HepG2 (cell line): ENCODE results near the gene FHIP1B. TPM values are rescaled to one million over a fixed set of nuclear protein-coding genes. Genes with fewer than 3 reads are reported as not detected.

Source experiments
- ATF6 ChIP-seq: sonication (generic); formaldehyde crosslinking; conservative IDR thresholded peaks from 2 replicates; pipeline ENCODE4 v1.4.0; 2020; ENCODE audit warnings: missing genetic modification reagents
- CCDC6 ChIP-seq: sonication (generic); formaldehyde crosslinking; IDR thresholded peaks from 2 replicates; pipeline ENCODE4 v1.8.1; 2022; ENCODE audit warnings: mild to moderate bottlenecking, missing genetic modification reagents, moderate library complexity
- CREB1 ChIP-seq, 2 experiments: fragments of 450-650 bp in 1 of 2; IDR thresholded peaks; 2 replicates each; pipeline ENCODE4 v1.6.1; 2016 to 2017; ENCODE audit warnings: control low read depth in 1 of 2, mild to moderate bottlenecking in 1 of 2, missing compliant biosample characterization in 1 of 2, missing genetic modification characterization in 1 of 2
- DBP ChIP-seq: sonication (generic); formaldehyde crosslinking; IDR thresholded peaks from 2 replicates; pipeline ENCODE4 v1.4.0; 2020; ENCODE audit warnings: missing genetic modification reagents; ENCODE audit errors: not compliant biosample characterization
- E2F5 ChIP-seq: sonication (generic); formaldehyde crosslinking; conservative IDR thresholded peaks from 2 replicates; pipeline ENCODE4 v1.4.0; 2020; ENCODE audit warnings: missing genetic modification reagents
- HDAC2 ChIP-seq: sonication (generic); formaldehyde crosslinking; IDR thresholded peaks from 2 replicates; pipeline ENCODE4 v1.4.0; 2020; ENCODE audit warnings: missing genetic modification reagents
- HNRNPUL1 ChIP-seq: fragments of 200-400 bp; formaldehyde crosslinking; IDR thresholded peaks from 2 replicates; pipeline ENCODE4 v1.6.1; 2017; ENCODE audit warnings: low read depth, mild to moderate bottlenecking, low read length, moderate library complexity
- KMT2A ChIP-seq: sonication (generic); formaldehyde crosslinking; IDR thresholded peaks from 2 replicates; pipeline ENCODE4 v1.4.0; 2020; ENCODE audit warnings: missing genetic modification reagents
- MAFK ChIP-seq, 2 experiments: IDR thresholded peaks in 1 of 2; conservative IDR thresholded peaks in 1 of 2; 2 replicates each; pipeline ENCODE4 v1.6.1; 2011; ENCODE audit warnings: improper control_type of control experiment in 2 of 2, low read length in 2 of 2
- MNT ChIP-seq: fragments of 450-650 bp; IDR thresholded peaks from 2 replicates; pipeline ENCODE4 v1.6.1; 2016
- NFKB2 ChIP-seq: sonication (generic); formaldehyde crosslinking; IDR thresholded peaks from 2 replicates; pipeline ENCODE4 v1.4.0; 2020; ENCODE audit warnings: missing genetic modification reagents, borderline replicate concordance
- PCBP2 ChIP-seq: fragments of 200-400 bp; formaldehyde crosslinking; optimal IDR thresholded peaks from 2 replicates; pipeline ENCODE3; 2018; ENCODE audit warnings: low read length, low read depth; ENCODE audit not compliant: poor library complexity, severe bottlenecking
- PHF8 ChIP-seq: sonication (generic); formaldehyde crosslinking; IDR thresholded peaks from 2 replicates; pipeline ENCODE4 v1.5.0; 2020; ENCODE audit warnings: missing genetic modification reagents
- SALL1 ChIP-seq: sonication (generic); formaldehyde crosslinking; IDR thresholded peaks from 2 replicates; pipeline ENCODE4 v1.8.0; 2022; ENCODE audit warnings: mild to moderate bottlenecking, missing genetic modification reagents
- TBX2 ChIP-seq: sonication (generic); formaldehyde crosslinking; IDR thresholded peaks from 2 replicates; pipeline ENCODE4 v1.5.0; 2020; ENCODE audit warnings: missing genetic modification reagents, mild to moderate bottlenecking, borderline replicate concordance
- ZIK1 ChIP-seq: sonication (generic); formaldehyde crosslinking; IDR thresholded peaks from 2 replicates; pipeline ENCODE4 v1.5.0; 2020; ENCODE audit warnings: mild to moderate bottlenecking, low read depth, missing genetic modification reagents, borderline replicate concordance
- ZNF121 ChIP-seq: sonication (generic); formaldehyde crosslinking; IDR thresholded peaks from 2 replicates; pipeline ENCODE4 v1.5.0; 2020; ENCODE audit warnings: mild to moderate bottlenecking, missing genetic modification reagents
- ZNF30 ChIP-seq: sonication (generic); formaldehyde crosslinking; IDR thresholded peaks from 2 replicates; pipeline ENCODE4 v1.5.0; 2020; ENCODE audit warnings: mild to moderate bottlenecking, missing genetic modification reagents
- ZNF576 ChIP-seq: sonication (generic); formaldehyde crosslinking; IDR thresholded peaks from 2 replicates; pipeline ENCODE4 v1.4.0; 2020; ENCODE audit warnings: mild to moderate bottlenecking, missing genetic modification reagents
- ZNF691 ChIP-seq: sonication (generic); formaldehyde crosslinking; IDR thresholded peaks from 2 replicates; pipeline ENCODE4 v1.4.0; 2020; ENCODE audit warnings: missing genetic modification reagents, low read depth, mild to moderate bottlenecking, borderline replicate concordance
- ZNF749 ChIP-seq: sonication (generic); formaldehyde crosslinking; IDR thresholded peaks from 2 replicates; pipeline ENCODE4 v1.8.0; 2022; ENCODE audit warnings: mild to moderate bottlenecking, missing genetic modification reagents, moderate library complexity, borderline replicate concordance
- ZSCAN29 ChIP-seq: sonication (generic); formaldehyde crosslinking; conservative IDR thresholded peaks from 2 replicates; pipeline ENCODE4 v1.4.0; 2020; ENCODE audit warnings: mild to moderate bottlenecking, missing genetic modification reagents
- polyA plus RNA-seq, 8 experiments: library from polyadenylated mRNA; depleted of rRNA in 3 of 8; stranded (reverse) in 7 of 8; unstranded in 1 of 8; fragments of >200 nt; fragmentation: Illumina TruSeq in 4 of 8; extraction: Trizol in 4 of 8; gene quantifications; 2 replicates each; pipeline versions ENCODE4 v1.2.1 to v1.2.3, GENCODE V29; 2011 to 2016; ENCODE audit warnings: low read depth in 4 of 8, missing spikeins in 1 of 8, mixed read lengths in 1 of 8; ENCODE audit not compliant: insufficient read depth in 1 of 8
- total RNA-seq, 5 experiments: library from RNA; depleted of rRNA; stranded (reverse); fragments of >200 nt; fragmentation: Illumina TruSeq; extraction: Trizol; gene quantifications; 2 replicates each; pipeline ENCODE4 v1.2.3, GENCODE V29; 2016; ENCODE audit warnings: low read depth in 1 of 5

The FHIP1B gene
- total and polyA plus RNA-seq, 2 of the 13 experiments (the other 11 are each of a cell fraction or from before 2014, with no cell fraction given), result 14.1 to 18.6 TPM

GRCh38 chr11:6234387-6235107 lies at the start of gene FHIP1B (continued):
- TF ChIP-seq ZNF576 (CRISPR knock-in tag) (no peak), ZNF749 (CRISPR knock-in tag) (no peak), CREB1 (IDR thresholded peaks at IDR 0.05) (peak; percentile 86), CREB1 (CRISPR knock-in tag; IDR thresholded peaks at IDR 0.05) (peak; percentile 69; the same call in 1 of the 2 replicates), ZNF121 (no peak), ZIK1 (CRISPR knock-in tag) (0 out of 2 replicates have a peak, but pooled peaks have one; percentile 52), TBX2 (CRISPR knock-in tag) (peak; percentile 87; the same call in 1 of the 2 replicates), ATF6 (CRISPR knock-in tag) (no peak), KMT2A (CRISPR knock-in tag) (peak; percentile 68; the same call in 1 of the 2 replicates), ZNF691 (CRISPR knock-in tag) (peak; percentile 29; the same call in 1 of the 2 replicates), NFKB2 (CRISPR knock-in tag) (0 out of 2 replicates have a peak, but pooled peaks have one; percentile 38), SALL1 (CRISPR knock-in tag) (peak; percentile 84), ZSCAN29 (no peak), HNRNPUL1 (no peak), PCBP2 (no peak), DBP (CRISPR knock-in tag) (no peak), MAFK (conservative IDR thresholded peaks at IDR 0.05 in 1 of 2, IDR thresholded peaks at IDR 0.05 in 1 of 2; ENCODE audit: low read length in 2 of 2) (no peak), E2F5 (CRISPR knock-in tag) (peak; percentile 67; the same call in 1 of the 2 replicates), HDAC2 (CRISPR knock-in tag) (peak; percentile 34; the same call in 1 of the 2 replicates), ZNF30 (CRISPR knock-in tag) (no peak), PHF8 (CRISPR knock-in tag) (peak; percentile 88), MNT (peak; percentile 59), CCDC6 (no peak)
